DND-41 (cell line): Measurements from ENCODE around the gene TMEM190.

Source experiments
- EZH2 ChIP-seq: IDR thresholded peaks from 3 replicates; pipeline ENCODE4 v1.6.1; 2012; ENCODE audit warnings: borderline replicate concordance, low read depth, mild to moderate bottlenecking, moderate library complexity, low read length, inconsistent platforms; ENCODE audit not compliant: severe bottlenecking
- TF ChIP-seq, protein P1 (sequence below): IDR thresholded peaks from 2 replicates; pipeline ENCODE4 v1.5.1; 2012; ENCODE audit warnings: borderline replicate concordance, low read length, moderate library complexity, mild to moderate bottlenecking; ENCODE audit not compliant: poor library complexity, severe bottlenecking; ENCODE audit errors: extremely low read depth

DNA sequence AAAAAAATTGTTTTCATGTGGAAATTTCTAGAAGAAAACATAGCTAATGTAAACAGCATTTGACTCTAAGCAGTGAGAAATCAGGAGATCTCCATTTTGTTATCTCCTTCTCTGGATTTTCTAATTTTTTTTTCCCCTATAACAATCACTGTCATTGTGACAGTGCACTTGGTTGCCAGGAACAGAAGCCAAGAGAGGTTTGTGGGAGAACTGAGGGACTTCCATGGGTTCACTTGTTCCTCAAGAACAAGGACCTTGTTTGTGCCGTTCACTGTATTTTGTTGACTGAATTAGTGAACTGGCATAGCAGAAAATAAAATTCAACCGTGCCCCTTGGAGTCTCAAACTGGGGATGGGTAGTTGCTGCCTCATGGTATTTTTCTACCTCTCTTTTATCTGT, 49.4 kb downstream of the TMEM190 start:
- TF ChIP-seq, protein P1, sequence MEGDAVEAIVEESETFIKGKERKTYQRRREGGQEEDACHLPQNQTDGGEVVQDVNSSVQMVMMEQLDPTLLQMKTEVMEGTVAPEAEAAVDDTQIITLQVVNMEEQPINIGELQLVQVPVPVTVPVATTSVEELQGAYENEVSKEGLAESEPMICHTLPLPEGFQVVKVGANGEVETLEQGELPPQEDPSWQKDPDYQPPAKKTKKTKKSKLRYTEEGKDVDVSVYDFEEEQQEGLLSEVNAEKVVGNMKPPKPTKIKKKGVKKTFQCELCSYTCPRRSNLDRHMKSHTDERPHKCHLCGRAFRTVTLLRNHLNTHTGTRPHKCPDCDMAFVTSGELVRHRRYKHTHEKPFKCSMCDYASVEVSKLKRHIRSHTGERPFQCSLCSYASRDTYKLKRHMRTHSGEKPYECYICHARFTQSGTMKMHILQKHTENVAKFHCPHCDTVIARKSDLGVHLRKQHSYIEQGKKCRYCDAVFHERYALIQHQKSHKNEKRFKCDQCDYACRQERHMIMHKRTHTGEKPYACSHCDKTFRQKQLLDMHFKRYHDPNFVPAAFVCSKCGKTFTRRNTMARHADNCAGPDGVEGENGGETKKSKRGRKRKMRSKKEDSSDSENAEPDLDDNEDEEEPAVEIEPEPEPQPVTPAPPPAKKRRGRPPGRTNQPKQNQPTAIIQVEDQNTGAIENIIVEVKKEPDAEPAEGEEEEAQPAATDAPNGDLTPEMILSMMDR = no peak
- no peak for TF ChIP-seq EZH2
